Muscle of arm (tissue), 12 donors: ENCODE data around the gene SHANK2. TPM values are rescaled to one million over a fixed set of nuclear protein-coding genes. Genes with fewer than 3 reads are reported as not detected.
A peak's percentile ranks its signal among the peaks of the same experiment; 100 is the strongest.

ENCODE experiments used
- DNase-seq: peaks from one replicate; pipeline ENCODE4 v3.0.0-alpha.2; 2013
- polyA plus RNA-seq, 12 donors: library from polyadenylated mRNA; unstranded; fragments of 120-200 nt; gene quantifications; one replicate each; pipeline ENCODE4 v1.2.1, GENCODE V29; 2013; ENCODE audit not compliant: insufficient read length in 12 of 12

SHANK2 gene
- polyA plus RNA-seq, 12 donors, result 0.56 to 10.1 (median 1.5) TPM; not detected in 1

- DNase-seq, result no peak
These were observed 29.3 kb downstream of the SHANK2 start for GRCh38 chr11:71223081-71223405.

DNA sequence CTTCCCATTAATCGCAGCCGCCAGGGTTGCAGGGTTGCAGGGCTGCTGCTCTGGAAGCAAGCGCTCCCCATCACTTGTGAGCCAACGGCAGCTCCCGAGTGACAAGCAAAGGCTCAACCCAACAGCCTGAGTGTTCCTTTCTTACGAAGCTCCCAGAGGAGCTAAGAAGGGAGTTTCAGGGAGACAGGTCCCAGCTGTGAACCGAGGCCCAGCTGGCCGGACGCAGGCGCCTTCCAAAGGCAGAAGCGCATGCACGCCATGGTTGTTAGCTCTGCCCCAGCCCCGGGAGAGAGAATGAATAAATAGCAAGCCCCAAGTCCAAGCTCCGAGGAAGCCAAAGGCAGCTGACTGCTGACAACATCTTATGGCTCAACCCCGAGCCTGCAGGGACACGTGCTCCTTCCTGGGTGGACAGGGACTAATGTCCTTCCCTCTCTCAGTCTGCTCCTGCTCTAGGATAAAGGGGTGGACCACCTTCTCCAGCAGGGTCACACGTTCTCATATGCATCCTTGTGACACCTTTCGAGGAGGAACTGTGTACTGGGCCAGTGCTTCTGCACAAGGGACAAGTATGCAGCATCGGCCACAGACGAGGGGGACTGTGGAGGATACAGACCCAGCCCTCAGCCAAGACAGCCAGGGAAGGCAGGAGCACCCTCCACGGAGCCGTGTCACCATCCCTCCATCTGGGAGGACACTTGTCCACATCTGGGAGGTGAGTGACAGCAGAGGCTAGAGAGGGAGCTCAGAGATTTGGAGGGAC is 29.9 kb downstream of the SHANK2 start:
- DNase-seq, result no peak

GRCh38 chr11:71221821-71222220 is 30.6 kb downstream of the SHANK2 start:
- no peak for DNase-seq

DNA sequence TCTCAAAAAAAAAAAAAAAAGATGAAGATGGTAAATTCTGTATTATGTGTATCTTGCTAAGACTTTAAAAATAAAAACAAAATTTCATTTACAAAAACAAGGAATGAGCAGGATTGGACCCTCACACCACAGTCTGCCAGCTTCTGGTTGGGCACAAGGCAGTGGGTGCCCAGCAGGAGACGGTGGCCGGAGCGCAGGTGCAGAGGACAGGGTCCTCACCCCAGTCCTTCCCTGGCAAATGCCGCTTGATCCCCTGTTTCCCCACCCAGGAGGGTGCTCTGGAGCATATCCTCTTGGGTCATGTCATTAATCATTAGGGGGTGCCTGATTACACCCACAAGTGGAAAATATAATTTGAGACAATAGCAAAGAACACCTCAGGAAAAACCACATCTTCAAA is 31.2 kb downstream of the SHANK2 start:
- no peak for DNase-seq

- DNase-seq, result no peak
These were observed 33.4 kb downstream of the SHANK2 start for GRCh38 chr11:71218789-71219499.

- DNase-seq, result no peak
These were observed 36.9 kb downstream of the SHANK2 start for GRCh38 chr11:71215425-71215965.

- no peak for DNase-seq
These were observed 37.6 kb downstream of the SHANK2 start for GRCh38 chr11:71214553-71215424.

DNA sequence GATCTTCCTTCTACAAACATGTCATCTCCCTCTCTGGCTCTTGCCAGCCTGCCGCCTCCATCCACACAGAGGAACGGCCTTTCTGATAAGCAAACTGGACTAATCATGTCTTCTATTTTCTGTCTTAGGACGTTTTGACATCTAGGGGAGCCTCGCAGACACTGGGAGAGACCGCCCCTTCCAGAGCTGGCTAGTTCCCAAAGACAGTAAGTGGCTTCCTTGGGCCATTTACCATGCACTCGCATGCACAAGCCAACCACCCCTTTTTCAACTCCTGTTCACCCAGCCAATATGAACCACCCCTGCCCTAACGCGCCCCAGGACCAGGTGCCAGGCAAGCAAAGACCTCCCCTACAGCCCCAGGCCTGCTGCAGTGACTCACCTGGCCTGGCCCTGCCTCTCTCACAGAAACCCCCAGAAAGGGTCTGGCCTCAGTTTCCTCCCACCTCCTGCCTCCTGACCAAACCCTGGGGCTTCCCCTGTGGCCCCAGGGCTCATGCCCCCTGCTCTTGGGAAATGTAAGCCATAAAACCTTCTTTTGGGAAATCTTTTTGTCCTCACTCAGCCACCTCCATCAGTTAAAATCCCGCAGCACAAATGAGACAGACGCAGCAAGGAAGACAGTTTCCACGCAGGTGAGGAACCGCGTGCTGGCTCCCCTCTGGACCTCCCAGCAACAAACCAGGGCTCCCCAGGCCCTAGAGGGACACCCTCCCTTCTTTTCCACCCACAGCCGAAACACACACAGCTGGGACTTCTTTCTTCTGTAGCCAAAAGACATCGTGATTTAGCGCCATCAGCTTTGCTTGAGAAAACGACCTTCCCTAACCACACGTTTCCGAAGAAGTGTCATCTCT is 38.5 kb downstream of the SHANK2 start:
- no peak for DNase-seq

DNA sequence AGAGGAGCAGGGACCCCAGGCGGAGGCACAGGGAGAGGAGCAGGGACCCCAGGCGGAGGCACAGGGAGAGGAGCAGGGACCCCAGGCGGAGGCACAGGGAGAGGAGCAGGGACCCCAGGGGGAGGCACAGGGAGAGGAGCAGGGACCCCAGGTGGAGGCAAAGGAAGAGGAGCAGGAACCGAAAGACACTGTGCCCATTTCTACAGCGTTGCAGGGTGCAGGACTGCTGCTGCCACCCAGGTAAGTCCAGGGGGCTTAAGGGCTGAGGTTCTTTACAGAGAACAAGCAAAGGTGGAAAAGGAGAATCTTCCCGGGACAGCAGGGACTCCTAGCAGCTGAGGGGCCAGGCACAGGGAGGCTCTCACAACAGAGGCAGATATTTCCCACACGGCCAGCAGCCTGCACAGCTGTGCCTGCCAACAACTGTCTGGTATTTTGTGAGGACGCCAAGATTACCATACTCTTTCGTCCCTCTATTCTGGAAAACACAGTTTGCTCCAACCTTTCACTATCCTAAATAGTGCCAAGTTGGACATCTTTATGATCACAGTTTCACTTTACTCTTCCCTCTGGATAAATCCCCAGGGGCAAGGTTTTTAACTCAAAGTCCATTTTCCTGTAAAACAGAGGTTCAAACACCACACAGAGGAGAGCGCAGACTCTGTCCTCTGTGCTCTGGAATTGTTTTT is 39.4 kb downstream of the SHANK2 start:
- peak; percentile 52 for DNase-seq

DNA sequence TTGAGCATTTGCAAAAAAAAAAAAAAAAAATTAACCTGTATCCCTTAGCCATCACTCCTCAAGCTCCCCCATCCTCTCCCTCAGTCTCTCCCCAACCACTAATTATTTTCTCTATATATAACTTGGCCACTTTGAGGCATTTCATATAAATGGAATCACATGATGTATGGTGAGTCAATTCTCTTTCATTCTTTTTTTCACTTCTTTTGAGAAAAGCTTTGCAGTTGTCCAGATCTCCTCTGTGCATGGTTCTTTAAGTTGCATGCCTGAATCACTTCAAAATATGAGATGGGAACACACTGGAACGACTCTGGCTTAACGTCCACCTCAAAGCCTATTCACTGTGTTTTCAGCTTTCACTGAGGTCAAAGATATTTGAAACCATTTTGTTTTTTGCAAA is 40.7 kb downstream of the SHANK2 start:
- DNase-seq, result no peak

DNA sequence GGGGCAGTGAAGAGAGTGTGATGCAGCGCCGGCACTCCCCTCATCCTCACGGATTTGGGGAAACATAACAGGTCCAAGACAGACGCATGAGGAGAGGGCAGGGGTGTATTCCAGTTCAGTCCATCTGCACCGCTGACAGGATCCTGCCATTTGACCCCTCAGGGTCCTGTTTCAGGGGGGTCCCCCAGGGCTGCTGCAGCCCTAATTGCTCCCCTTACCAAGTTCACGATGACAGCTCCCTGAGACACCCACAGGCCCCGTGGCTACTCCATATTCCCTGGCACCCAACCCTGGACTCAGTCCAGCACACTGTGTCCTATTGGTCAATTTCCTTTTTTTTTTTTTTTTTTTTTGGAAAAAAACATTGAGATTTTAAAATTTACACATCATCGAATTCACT is 41.5 kb downstream of the SHANK2 start:
- DNase-seq, result no peak

GRCh38 chr11:71209656-71210055 is 42.7 kb downstream of the SHANK2 start:
- no peak for DNase-seq

DNA sequence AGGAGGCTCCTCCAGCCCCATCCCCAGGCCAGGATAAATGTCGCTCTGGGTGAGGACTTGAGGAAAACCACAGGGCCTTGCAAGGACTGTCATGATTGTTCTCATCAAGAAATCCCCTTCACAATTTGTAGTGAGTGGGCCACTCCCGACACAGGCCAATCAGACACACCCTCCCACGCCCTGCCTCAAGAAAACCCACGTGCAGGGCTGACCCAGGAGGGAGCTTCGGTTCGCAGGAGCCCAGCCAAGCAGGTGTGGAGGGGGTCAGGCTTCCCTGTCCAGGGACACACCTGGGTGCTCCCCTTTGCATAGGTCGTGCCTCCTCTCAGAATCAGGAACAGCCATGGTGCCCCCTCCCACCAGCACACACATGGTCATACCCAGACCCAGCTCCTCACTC is 43.2 kb downstream of the SHANK2 start:
- no peak for DNase-seq

DNA sequence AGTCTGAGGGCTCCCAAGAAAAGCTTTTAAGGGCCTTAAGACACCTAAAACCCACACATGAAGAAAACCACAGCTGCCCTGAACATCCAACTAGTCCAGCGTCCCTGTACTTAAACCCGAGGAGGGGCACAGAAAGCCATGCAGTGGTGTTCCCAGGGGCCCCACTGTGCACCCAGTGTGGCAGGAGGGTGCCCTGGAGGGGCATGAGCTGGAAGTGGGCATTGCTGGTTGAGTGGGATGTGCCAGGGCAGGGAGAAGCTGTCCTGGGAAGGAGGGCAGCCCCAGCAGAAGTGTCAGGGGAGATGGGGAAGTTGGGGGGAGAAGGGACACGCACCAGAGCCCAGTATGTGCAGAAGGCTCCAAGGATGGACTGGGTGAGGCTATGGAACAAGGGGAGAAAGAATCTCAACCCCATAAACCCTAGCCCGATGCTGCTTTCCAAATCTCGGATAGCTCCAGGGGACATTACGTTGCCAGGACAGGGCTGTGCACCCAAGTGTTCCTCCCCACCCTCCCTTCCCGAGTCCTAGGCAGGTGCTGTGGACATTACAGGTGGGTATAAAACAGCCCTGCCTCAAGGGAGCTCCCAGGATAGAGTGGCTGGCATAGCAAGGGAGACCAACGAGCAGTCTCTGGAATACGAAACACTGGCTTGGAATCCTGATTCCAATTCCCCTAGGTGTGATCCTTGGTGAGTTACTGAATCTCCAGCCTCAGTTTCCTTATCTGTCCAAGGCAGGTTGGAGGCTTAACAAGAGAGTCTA is 44.2 kb downstream of the SHANK2 start:
- DNase-seq, result no peak

- no peak for DNase-seq
These were observed 44.8 kb downstream of the SHANK2 start for GRCh38 chr11:71207563-71207962.

- DNase-seq, result peak; percentile 42
These were observed 46.2 kb downstream of the SHANK2 start for GRCh38 chr11:71206186-71206585.

DNA sequence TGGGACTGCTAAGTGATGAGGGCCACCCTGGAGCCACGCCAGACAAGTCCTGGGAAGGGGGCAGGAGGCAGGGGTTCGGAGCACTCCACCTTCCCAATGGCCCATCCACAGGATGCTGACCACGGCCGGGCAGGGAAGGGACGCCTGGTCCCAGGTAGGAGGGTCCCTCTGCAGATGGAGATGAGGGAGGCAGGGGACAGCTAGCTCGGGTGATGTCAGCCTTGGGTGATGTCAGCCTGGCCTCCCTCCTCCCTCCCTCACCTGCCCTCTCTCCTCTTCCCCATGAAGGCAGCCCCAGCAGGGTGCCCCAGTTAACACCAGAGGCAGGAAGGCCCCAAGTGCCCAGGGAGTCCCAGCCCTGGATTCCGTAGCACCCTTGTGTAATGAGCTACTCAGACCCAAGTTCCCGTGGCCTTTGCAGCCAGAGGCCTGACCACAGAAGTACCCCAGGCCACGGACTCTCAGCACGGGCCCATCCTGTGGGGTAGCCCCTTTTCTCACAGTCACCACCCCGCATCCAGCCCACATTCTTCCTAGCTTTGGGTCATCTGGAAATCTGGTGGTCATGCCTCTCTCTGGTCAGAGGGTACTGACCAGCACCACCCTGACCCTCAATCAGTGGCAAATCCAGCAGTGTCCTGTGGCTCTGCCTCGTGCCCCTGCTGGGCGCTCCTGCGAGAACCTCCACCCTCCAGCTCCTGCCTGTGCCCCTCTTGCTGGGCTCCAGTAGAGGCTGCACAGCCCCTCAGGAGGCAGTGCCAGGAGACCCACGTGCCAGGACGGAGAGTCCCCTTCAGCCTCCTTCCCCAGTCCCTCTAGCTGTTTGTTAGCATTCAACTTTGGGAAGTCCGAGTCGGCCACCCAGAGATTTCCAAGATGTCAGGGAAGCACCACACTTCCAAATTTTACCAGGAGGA is 47.4 kb downstream of the SHANK2 start:
- DNase-seq, result no peak

DNA sequence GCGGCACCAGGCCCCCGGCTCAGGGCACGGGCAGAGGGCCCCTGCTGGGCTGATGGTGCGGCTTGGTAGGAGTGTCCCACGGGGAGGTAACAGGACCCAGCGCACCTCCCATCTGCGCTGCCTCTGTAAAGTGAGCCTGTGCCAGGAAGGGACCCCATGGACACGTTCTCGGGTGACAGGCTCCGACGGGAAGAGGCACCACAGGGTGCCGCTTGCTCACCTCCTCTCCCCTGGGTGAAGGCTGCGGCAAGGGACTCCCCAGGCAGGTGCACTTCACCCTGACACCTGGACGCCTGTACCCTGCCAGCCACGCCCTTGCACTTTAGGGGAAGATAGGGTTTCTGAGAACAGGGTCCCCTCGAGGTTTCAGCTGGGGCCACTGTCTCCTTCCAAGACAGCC is 48.1 kb downstream of the SHANK2 start:
- DNase-seq, result no peak

- DNase-seq, result no peak
These were observed 48.7 kb downstream of the SHANK2 start for GRCh38 chr11:71203681-71204080.
